ENCODE results near the gene TTPAL.

Gene TTPAL

DNA sequence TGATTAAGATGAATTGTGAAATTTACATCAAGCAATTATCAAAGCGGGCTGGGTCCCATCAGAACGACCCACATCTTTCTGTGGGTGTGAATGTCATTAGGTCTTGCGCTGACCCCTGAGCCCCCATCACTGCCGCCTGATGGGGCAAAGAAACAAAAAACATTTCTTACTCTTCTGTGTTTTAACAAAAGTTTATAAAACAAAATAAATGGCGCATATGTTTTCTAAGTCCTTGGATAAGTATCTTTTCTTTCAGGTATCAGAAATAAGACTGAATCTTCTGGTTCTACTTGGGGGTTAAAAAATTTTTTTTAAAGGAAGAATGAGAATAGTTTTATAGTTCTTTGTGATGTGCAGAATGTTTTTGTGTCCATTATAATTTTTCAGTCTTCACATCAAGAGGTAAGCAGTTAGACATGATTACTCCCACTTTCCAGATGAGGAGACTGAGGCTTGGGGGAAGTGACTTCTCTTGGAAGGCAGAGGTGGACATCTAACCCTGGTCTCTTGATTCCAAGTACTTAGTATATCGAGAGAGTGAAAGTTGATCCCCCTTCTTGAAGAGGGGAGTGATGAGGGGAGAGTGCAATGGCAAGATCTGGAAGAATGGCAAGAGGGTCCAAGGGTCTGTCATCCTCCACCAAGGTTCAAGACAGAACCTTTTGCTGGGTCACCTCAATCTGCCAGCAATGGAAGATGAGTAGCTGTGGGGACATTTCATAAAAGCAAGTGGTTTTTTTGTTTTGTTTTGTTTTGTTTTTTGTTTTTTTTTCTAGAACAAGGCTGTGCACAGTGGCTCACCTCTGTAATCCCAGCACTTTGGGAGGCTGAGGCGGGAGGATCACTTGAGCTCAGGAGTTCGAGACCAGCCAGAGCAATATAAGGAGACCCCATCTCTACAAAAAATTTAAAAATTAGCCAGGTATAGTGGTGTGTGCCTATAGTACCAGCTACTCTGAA is 42.8 kb upstream of the TTPAL start:
- ChIA-PET POLR2A (interaction anchor here (0.7 kb wide), 1 partner anchor 58 kb away, joined by 3 read pairs; no protein-coding TSS in a partner anchor), CTCF (interaction anchor here (0.7 kb wide), 1 partner anchor 194 kb away, joined by 3 read pairs; no protein-coding TSS in a partner anchor)
- Histone ChIP-seq H3K4me1 (ENCODE audit: control insufficient read depth, insufficient read depth, low read length) (no peaks in the 10 kb centered on the region), H3K36me3 (ENCODE audit: control insufficient read depth in 2 of 2, insufficient read depth in 1 of 2, low read length in 2 of 2) (no peaks in the 10 kb centered on the region), H3K9me3 (ENCODE audit: control insufficient read depth, insufficient read depth, low read depth, low read length) (no peaks in the 10 kb centered on the region), H3K27ac (ENCODE audit: extremely low read depth, low read depth, low read length) (no peak overlapping the region), H3K4me3 (ENCODE audit: low read depth, low read length) (no peak overlapping the region)
- no peak for TF ChIP-seq ZEB2 (tag by site-specific recombination; IDR thresholded peaks at IDR 0.05)

GRCh38 chr20:44433751-44434538 is 41.7 kb upstream of the TTPAL start:
- Histone ChIP-seq H3K4me1 (ENCODE audit: control insufficient read depth, insufficient read depth, low read length) (no peaks in the 10 kb centered on the region), H3K27ac (ENCODE audit: extremely low read depth, low read depth, low read length) (no peak overlapping the region), H3K4me3 (ENCODE audit: low read depth, low read length) (no peak overlapping the region), H3K9me3 (ENCODE audit: control insufficient read depth, insufficient read depth, low read depth, low read length) (no peaks in the 10 kb centered on the region), H3K36me3 (ENCODE audit: control insufficient read depth in 2 of 2, insufficient read depth in 1 of 2, low read length in 2 of 2) (no peaks in the 10 kb centered on the region)
- POLR2A ChIA-PET = no interaction called here
- CTCF ChIA-PET = no interaction called here
- no peak for TF ChIP-seq INSM2 (tag by site-specific recombination; IDR thresholded peaks at IDR 0.05)
- no peak for TF ChIP-seq ZNF350 (tag by site-specific recombination; IDR thresholded peaks at IDR 0.05)
- TF ChIP-seq SP3 (tag by site-specific recombination; IDR thresholded peaks at IDR 0.05) = no peak
- no peak for TF ChIP-seq ZNF785 (tag by site-specific recombination; IDR thresholded peaks at IDR 0.05)
- TF ChIP-seq ZNF555 (tag by site-specific recombination; conservative IDR thresholded peaks at IDR 0.05) = no peak
- no peak for TF ChIP-seq ZBTB1 (tag by site-specific recombination; IDR thresholded peaks at IDR 0.05)
- TF ChIP-seq ZNF311 (tag by site-specific recombination; IDR thresholded peaks at IDR 0.05; ENCODE audit: borderline replicate concordance) = no peak
- no peak for TF ChIP-seq YY1 (tag by site-specific recombination; IDR thresholded peaks at IDR 0.05)
- TF ChIP-seq, protein P1, sequence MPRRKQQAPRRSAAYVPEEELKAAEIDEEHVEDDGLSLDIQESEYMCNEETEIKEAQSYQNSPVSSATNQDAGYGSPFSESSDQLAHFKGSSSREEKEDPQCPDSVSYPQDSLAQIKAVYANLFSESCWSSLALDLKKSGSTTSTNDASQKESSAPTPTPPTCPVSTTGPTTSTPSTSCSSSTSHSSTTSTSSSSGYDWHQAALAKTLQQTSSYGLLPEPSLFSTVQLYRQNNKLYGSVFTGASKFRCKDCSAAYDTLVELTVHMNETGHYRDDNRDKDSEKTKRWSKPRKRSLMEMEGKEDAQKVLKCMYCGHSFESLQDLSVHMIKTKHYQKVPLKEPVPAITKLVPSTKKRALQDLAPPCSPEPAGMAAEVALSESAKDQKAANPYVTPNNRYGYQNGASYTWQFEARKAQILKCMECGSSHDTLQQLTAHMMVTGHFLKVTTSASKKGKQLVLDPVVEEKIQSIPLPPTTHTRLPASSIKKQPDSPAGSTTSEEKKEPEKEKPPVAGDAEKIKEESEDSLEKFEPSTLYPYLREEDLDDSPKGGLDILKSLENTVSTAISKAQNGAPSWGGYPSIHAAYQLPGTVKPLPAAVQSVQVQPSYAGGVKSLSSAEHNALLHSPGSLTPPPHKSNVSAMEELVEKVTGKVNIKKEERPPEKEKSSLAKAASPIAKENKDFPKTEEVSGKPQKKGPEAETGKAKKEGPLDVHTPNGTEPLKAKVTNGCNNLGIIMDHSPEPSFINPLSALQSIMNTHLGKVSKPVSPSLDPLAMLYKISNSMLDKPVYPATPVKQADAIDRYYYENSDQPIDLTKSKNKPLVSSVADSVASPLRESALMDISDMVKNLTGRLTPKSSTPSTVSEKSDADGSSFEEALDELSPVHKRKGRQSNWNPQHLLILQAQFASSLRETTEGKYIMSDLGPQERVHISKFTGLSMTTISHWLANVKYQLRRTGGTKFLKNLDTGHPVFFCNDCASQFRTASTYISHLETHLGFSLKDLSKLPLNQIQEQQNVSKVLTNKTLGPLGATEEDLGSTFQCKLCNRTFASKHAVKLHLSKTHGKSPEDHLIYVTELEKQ (tag by site-specific recombination; IDR thresholded peaks at IDR 0.05; ENCODE audit: borderline replicate concordance) = no peak
- no peak for TF ChIP-seq HOXA7 (CRISPR knock-in tag; IDR thresholded peaks at IDR 0.05; ENCODE audit: borderline replicate concordance)
- no peak for TF ChIP-seq ZNF76 (tag by site-specific recombination; IDR thresholded peaks at IDR 0.05; ENCODE audit: borderline replicate concordance, low read depth)
- no peak for TF ChIP-seq ZNF398 (tag by site-specific recombination; IDR thresholded peaks at IDR 0.05)
- no peak for TF ChIP-seq TCF7L2 (IDR thresholded peaks at IDR 0.05; ENCODE audit: borderline replicate concordance, low read depth, low read length)
